Lung (tissue), 12 donors: ENCODE measurements around the gene SLC51B. TPM values are rescaled to one million over a fixed set of nuclear protein-coding genes. Genes with fewer than 3 reads are reported as not detected.

ENCODE experiments used
- ATAC-seq: fragments of 200-7000 bp; cut with Tn5 transposase; one replicate; pipeline ENCODE4 v1.9.1; 2020; ENCODE audit warnings: moderate number of reproducible peaks; ENCODE audit not compliant: insufficient read depth, low FRiP score
- DNase-seq, 3 donors: peaks; one replicate each; pipeline ENCODE4 v3.0.0-alpha.2; 2013 to 2017
- H3K27ac ChIP-seq, 2 donors: one replicate each; pipeline ENCODE4 v1.5.1; 2013; ENCODE audit warnings: mild to moderate bottlenecking in 2 of 2, moderate library complexity in 2 of 2, control low read depth in 1 of 2, inconsistent platforms in 1 of 2, low read depth in 1 of 2, low read length in 1 of 2
- H3K27me3 ChIP-seq, 3 donors: one replicate each; pipeline ENCODE4 v1.5.1; 2013; ENCODE audit warnings: low read length in 2 of 3; ENCODE audit not compliant: control insufficient read depth in 3 of 3, insufficient read depth in 3 of 3
- H3K36me3 ChIP-seq, 4 donors: one replicate each; pipeline ENCODE4 v1.5.1; 2013; ENCODE audit warnings: low read length in 4 of 4, mild to moderate bottlenecking in 1 of 4, moderate library complexity in 1 of 4; ENCODE audit not compliant: control insufficient read depth in 4 of 4, insufficient read depth in 4 of 4
- H3K4me1 ChIP-seq, 5 donors: one replicate each; pipeline ENCODE4 v1.5.1; 2013; ENCODE audit warnings: low read length in 5 of 5, mild to moderate bottlenecking in 2 of 5, moderate library complexity in 1 of 5; ENCODE audit not compliant: control insufficient read depth in 5 of 5, insufficient read depth in 5 of 5
- H3K4me3 ChIP-seq: one replicate; pipeline ENCODE4 v1.5.1; 2013; ENCODE audit warnings: mild to moderate bottlenecking, control low read depth, moderate library complexity
- H3K9ac ChIP-seq, 2 donors: one replicate each; pipeline ENCODE4 v1.5.1; 2013; ENCODE audit warnings: low read length in 2 of 2, control low read depth in 1 of 2; ENCODE audit not compliant: insufficient read depth in 1 of 2
- H3K9me3 ChIP-seq, 4 donors: one replicate each; pipeline ENCODE4 v1.5.1; 2013; ENCODE audit warnings: low read length in 3 of 4, mild to moderate bottlenecking in 1 of 4, moderate library complexity in 1 of 4; ENCODE audit not compliant: control insufficient read depth in 4 of 4, insufficient read depth in 3 of 4
- CTCF ChIP-seq: IDR thresholded peaks from 2 replicates; pipeline ENCODE4 v1.5.1; 2012; ENCODE audit warnings: mild to moderate bottlenecking; ENCODE audit errors: control extremely low read depth, extremely low read depth
- WGBS, 2 donors: extraction: QIAGEN DNeasy Blood & Tissue Kit; methylation state at CpG; one replicate each; pipeline ENCODE4 v1.1.7; 2013; 5-methylcytosine and 5-hydroxymethylcytosine counted together
- polyA plus RNA-seq, 2 donors: library from polyadenylated mRNA; stranded (reverse); fragments of 200-250 nt; gene quantifications; one replicate each; pipeline ENCODE4 v1.2.1, GENCODE V29; 2013
- total RNA-seq, 2 donors: library from RNA; depleted of rRNA in 1 of 2; stranded (reverse); fragments of >200 nt in 1 of 2; gene quantifications; one replicate each; pipeline ENCODE4 v1.2.1, GENCODE V29; 2014 to 2021
- donor health status: control.
- donor health status: control.
- donor health status: Bipolar disorder and iron deficiency.
- donor health status: healthy.
- donor health status: DM: yes; HTN: yes; CAD: no.

Gene SLC51B
- total and polyA plus RNA-seq, 4 donors = 0.85 to 7.3 (median 2.0) TPM

DNA sequence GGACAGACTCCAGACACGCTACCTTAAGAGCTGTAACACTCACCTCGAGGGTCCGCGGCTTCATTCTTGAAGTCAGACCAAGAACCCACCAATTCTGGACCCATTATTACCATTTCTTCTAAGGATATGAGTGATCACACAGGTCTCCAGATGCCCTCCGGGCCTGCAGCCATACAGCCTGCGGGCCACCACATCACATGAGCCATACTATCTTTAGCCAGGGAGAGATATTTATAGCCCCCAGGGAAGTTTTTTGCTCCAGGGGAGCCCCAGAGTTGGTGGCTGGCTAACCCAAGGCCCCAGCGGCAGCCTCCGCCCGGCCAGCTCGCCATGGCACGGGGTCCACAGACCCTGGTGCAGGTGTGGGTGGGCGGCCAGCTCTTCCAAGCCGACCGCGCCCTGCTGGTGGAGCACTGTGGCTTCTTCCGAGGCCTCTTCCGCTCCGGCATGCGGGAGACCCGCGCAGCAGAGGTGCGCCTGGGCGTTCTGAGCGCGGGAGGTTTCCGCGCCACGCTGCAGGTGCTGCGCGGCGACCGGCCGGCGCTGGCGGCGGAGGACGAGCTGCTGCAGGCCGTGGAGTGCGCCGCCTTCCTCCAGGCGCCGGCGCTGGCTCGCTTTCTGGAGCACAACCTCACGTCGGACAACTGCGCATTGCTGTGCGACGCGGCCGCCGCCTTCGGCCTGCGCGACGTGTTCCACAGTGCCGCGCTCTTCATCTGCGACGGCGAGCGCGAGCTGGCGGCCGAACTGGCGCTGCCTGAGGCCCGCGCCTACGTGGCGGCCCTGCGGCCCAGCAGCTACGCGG is 31.5 kb downstream of the SLC51B start, which contains the start of gene KBTBD13:
Gene KBTBD13 (plus strand): TSS at position 261 of the 805 bp plus-strand sequence. CDS start 70 bp downstream, at position 331.
- Histone ChIP-seq H3K9ac (no peak within 1 kb of the TSS), H3K9me3 (peaks cover 0 to 8% (median 0%) of the 10 kb centered on the region in 4 donors)
- DNase-seq = no peak

DNA sequence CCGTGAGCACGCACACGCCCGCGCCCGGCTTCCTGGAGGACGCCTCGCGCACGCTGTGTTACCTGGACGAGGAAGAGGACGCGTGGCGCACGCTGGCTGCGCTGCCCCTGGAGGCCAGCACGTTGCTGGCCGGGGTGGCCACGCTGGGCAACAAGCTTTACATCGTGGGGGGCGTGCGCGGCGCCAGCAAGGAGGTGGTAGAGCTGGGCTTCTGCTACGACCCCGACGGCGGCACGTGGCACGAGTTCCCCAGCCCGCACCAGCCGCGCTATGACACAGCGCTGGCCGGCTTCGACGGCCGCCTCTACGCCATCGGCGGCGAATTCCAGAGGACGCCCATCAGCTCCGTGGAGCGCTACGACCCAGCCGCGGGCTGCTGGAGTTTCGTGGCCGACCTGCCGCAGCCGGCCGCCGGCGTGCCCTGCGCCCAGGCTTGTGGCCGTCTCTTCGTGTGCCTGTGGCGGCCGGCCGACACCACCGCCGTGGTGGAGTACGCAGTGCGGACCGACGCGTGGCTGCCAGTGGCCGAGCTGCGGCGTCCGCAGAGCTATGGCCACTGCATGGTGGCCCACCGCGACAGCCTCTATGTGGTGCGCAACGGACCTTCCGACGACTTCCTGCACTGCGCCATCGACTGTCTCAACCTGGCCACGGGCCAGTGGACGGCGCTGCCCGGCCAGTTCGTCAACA is 32.2 kb downstream of the SLC51B start:
- Histone ChIP-seq H3K27me3 (no peaks in the 10 kb centered on the region), H3K4me1 (peaks cover 10 to 41% (median 21%) of the 10 kb centered on the region in 5 donors), H3K9ac (no peak overlapping the region), H3K36me3 (no peaks in the 10 kb centered on the region), H3K4me3 (no peak overlapping the region), H3K9me3 (peaks cover 0 to 8% (median 0%) of the 10 kb centered on the region in 4 donors), H3K27ac (no peak overlapping the region)
- no peak for TF ChIP-seq CTCF
- 62 to 74% methylated on average over 74 to 85 of the region's 85 CpGs for WGBS, 2 donors
- ATAC-seq (no peak), DNase-seq (no peak)

More for the DNA sequence above, 31.5 kb downstream of the SLC51B start, which contains the start of gene KBTBD13:
- Histone ChIP-seq H3K4me1 (peaks cover 10 to 41% (median 14%) of the 10 kb centered on the region in 5 donors), H3K4me3 (no peak within 1 kb of the TSS), H3K27ac (peak within 1 kb of the TSS in 1 of 2 donors; percentile 72), H3K27me3 (no peaks in the 10 kb centered on the region), H3K36me3 (no peaks in the 10 kb centered on the region)
- ATAC-seq = no peak
- WGBS, 2 donors = 76 to 85% methylated on average over 61 to 73 of the region's 73 CpGs
- TF ChIP-seq CTCF = no peak

DNA sequence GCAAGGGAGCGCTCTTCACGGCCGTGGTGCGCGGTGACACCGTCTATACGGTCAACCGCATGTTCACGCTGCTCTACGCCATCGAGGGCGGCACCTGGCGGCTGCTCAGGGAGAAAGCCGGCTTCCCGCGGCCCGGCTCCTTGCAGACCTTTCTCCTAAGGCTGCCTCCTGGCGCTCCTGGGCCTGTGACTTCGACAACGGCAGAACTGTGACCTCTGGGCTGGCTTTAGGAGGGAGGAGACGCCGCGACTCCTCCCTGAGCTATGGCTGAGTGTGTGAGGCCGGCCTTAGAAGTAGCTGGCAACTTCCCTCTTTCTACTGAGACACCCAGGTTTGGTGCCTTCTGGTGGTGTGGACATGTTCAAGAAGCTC is 32.8 kb downstream of the SLC51B start:
- 17 to 27% methylated on average over 22 to 24 of the region's 24 CpGs for WGBS, 2 donors
- no peak overlapping the region for H3K9ac ChIP-seq
- ATAC-seq = peak; percentile 48

More for the DNA sequence above, 32.8 kb downstream of the SLC51B start:
- peak; percentile 23 for TF ChIP-seq CTCF
- Histone ChIP-seq H3K4me3 (no peak overlapping the region), H3K4me1 (peaks cover 10 to 43% (median 25%) of the 10 kb centered on the region in 5 donors), H3K36me3 (no peaks in the 10 kb centered on the region), H3K9me3 (peaks cover 0 to 8% (median 0%) of the 10 kb centered on the region in 4 donors), H3K27ac (no peak overlapping the region), H3K27me3 (no peaks in the 10 kb centered on the region)
- DNase-seq = peak in 2 of 3 donors; percentile 61 to 70
